ENCODE results near the gene IGF2R.

GRCh38 chr6:160005861-160006540, 37.1 kb downstream of the IGF2R start:
- TF ChIP-seq CTCF (IDR thresholded peaks at IDR 0.05) (no peak), POLR2AphosphoS5 (IDR thresholded peaks at IDR 0.05) (no peak), POLR2A (IDR thresholded peaks at IDR 0.05) (no peak), EP300 (IDR thresholded peaks at IDR 0.05) (no peak)

Measured in stomach (tissue), 4 donors.